GM21381 (cell line): ENCODE data around the gene PTPN7.
"Not testable (repeated sequence)": the region's sequence is repeated elsewhere in the genome, so short reads cannot be mapped to it uniquely, and the experiment has no call there.

Experiments
- ATAC-seq: cut with Tn5 transposase; IDR thresholded peaks from one replicate; pipeline ENCODE4 v1.9.1; 2021; ENCODE audit warnings: mild to moderate bottlenecking, moderate library complexity; ENCODE audit not compliant: unreplicated experiment

PTPN7 gene

DNA sequence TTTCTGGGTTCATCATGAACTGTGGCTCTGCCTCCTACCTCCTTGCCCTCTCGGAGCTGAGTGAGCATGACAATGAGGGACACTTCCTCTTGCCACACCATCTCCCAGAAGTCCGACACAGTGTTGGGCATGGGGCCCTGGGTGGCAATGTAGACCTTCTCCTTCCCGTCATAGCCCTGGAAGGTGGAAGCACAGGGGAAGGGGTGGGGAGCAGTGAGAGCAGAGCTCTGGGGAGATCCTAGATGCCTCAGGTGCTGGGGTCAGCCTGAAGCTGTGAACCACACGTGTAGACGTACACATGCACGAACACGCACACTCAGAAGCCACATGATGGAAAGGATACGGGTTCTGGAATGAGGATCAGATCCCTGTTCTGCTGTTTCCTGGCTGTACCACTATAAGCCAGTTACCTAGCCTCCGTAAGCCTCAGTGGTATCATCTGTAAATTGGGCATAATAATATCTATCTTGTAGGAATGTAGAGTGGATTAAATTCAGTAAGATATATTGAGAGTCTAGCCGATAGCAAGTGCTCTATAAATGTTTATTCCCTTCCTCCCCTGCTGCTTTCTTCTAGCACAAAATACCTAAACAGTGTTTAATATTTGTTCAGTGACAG is 6.1 kb downstream of the PTPN7 start:
- ATAC-seq: no peak

DNA sequence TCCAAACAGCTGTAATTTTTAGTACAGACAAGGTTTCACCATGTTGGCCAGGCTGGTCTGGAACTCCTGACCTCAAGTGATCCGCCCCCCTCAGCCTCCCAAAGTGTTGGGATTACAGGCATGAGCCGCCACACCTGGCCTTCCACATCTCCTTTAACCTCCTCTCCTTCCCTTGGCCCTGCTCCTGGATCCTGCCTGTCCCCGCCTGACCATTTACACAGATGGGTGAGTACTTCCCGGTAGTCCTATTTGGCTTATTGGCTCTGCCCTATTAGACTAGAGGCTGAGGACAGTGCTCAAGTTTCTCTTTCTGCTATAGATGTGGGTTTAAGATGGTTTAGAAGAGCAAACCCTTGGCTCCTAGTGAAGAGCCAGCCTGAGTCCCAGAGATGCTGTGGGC is 7.1 kb downstream of the PTPN7 start:
- ATAC-seq: no peak

DNA sequence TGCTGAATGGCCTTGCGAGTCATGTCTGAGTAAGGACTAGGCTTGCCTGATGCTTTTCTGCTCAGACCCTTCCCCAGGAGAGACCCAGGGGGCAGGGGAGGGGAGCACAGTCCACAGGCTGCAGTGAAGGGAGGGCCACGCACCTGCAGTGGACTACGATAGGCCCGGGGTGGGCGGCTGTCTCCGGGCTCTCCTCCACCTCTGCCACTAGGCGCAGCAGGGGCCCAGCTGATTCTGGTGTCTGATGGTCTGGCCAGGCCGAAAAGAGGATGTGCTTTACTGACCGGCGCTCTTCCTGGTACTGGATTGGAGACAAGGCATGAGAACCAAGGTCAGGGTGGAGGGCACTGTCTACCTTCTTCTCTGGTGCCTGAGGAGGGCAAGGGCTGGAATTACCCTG is 8.0 kb downstream of the PTPN7 start:
- no peak for ATAC-seq

DNA sequence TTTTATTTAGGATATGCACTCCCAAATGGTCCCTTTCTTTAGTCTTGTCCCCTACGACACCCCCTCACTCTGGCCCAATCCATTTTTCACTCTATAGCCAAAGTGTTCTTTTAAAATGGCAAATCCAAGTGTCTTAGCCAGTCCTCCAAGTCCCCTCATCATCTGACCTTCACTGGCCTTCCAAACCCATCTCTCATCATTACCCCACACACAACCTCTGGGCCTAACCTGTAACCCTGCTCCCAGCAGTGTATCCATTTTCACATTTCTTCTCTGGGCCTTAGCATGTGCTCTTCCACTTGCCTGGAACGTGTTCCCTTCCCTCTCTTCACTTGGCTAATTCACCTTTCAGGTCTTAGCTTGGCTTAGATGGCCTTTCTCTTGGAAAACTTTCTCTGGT is 9.4 kb downstream of the PTPN7 start:
- ATAC-seq: no peak

DNA sequence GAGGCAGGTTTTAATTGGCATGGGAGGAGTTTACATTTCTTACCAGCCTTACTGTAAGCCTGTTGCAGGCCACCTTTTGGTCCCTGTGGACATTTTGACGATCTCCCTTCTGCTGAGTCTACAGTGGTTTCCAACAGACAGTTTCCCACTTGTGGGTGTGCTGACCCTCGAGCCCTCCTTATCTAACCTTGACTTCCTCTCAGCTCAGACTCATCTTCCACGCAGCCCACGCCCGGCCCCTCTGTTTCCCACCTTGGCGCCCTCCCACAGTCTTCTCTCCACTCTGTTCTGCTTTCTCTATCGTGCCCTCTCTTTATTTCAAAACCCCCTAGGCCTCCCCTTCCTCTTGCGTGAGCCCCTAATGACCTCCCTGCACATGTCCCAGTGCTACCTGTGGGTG is 9.8 kb downstream of the PTPN7 start:
- no peak for ATAC-seq

GRCh38 chr1:202150187-202150586 is 10.2 kb downstream of the PTPN7 start:
- no peak for ATAC-seq

- ATAC-seq: no peak
Measured at GRCh38 chr1:202149566-202149965, 10.8 kb downstream of the PTPN7 start.

DNA sequence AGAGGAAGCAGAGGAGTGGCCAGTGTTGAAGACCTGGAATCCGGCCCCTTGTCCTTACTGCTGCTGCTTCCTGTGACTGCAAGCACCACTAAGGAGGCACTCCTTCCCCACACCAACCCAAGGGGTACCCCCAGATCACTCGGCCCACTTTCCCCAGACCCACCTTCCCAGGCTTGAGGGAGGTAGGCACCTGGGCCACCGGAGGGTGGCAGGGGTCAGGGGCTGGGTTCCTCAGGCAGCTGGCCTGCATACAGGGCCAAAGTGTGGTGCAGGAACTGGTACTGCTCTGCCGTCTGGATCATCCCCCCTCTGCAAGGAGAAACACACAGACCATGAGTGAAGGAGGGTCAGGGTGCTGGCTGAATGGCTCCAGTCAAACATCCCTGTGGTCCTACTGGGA is 12.0 kb downstream of the PTPN7 start:
- ATAC-seq: no peak

DNA sequence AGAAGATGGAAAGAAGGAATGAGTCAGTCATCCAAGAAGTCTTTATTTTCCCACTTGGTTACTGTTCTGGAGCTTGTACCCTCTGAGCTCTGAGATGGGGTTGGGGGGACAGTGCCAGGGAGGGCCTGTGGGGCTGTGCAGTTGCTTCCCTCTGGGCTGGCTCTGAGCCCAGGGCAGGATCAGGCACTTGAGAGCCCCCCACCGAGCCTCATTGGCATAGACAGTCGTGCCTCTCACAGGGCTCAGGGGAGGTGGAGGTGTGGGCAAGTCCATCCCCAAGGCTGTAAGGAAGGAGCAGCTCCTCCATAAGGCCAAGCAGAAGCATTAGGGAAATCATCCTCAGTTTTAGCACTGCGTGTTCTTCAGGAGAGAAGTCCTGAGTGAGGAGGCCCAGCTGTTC is 13.4 kb downstream of the PTPN7 start:
- no peak for ATAC-seq

DNA sequence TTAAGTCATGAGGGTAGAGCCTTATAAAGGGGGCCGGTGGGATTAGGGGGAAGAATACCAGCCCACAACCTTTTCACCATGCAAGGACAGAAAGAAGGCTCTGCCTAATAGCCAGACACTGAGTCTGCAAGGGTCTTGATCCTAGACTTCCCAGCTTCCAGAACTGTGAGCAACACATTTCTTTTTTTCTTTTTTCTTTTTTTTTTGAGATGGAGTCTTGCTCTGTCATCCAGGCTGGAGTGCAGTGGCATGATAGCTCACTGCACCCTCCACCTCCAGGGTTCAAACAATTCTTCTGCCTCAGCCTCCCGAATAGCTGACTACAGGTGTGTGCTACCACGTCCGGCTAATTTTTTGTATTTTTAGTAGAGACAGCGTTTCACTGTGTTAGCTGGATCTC is 14.1 kb downstream of the PTPN7 start:
- no peak for ATAC-seq

DNA sequence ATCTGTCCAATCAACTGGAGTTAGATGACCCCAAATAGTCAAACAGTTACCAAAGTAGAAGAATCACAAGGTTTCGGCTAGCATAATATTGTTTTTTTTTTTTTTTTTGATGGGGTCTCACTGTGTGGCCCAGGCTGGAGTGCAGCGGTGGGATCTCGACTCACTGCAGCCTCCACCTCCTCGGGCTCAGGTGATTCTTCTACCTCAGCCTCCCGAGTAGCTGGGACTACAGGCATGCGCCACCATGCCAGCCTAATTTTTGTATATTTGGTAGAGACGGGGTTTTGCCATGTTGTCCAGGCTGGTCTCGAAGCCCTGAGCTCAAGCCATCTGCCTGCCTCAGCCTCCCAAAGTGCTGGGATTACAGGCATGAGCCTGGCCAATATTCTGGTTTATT is 14.7 kb downstream of the PTPN7 start:
- ATAC-seq: not testable (repeated sequence)

GRCh38 chr1:202145068-202145743 is 15.2 kb downstream of the PTPN7 start:
- no peak for ATAC-seq

- peak; percentile 62 for ATAC-seq
Measured at GRCh38 chr1:202144402-202145067, 15.9 kb downstream of the PTPN7 start, which contains the start of gene ARL8A. Gene ARL8A, minus strand, starts transcription at chr1:202144737. Its CDS starts 165 bp downstream, at chr1:202144572.

- peak; percentile 39 for ATAC-seq
Measured at GRCh38 chr1:202143768-202144401, 16.5 kb downstream of the PTPN7 start.

GRCh38 chr1:202143011-202143767 is 17.2 kb downstream of the PTPN7 start:
- peak; percentile 22 for ATAC-seq

- ATAC-seq: not testable (repeated sequence)
Measured at GRCh38 chr1:202141468-202141867, 18.9 kb downstream of the PTPN7 start.

GRCh38 chr1:202140833-202141232 is 19.6 kb downstream of the PTPN7 start:
- ATAC-seq: no peak

GRCh38 chr1:202135221-202135721 is 25.1 kb downstream of the PTPN7 start:
- ATAC-seq: no peak

DNA sequence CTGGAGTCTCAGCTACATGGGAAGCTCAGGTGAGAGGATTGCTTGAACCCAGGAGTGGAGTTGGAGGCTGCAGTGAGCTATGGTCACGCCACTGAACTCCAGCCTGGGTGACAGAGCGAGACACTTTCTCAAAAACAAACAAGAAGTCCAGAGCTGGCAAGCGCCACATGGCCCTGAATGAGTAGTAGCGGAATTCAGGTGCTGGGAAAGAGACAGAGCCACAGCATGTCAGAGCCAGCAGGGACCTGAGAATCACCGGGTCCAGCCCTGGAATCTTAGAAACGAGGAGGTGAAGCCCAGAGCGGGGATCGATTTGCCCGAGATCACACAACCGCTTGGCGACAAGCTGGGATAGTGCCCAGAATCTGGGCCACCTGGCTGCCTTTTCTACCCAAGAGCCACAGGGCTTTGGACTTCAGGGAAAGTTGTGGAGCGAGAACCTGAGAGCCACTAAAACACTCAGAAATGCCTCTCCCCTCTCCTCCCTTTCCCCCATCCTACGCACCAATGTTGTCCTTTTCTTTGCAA is 25.7 kb downstream of the PTPN7 start:
- ATAC-seq: no peak

DNA sequence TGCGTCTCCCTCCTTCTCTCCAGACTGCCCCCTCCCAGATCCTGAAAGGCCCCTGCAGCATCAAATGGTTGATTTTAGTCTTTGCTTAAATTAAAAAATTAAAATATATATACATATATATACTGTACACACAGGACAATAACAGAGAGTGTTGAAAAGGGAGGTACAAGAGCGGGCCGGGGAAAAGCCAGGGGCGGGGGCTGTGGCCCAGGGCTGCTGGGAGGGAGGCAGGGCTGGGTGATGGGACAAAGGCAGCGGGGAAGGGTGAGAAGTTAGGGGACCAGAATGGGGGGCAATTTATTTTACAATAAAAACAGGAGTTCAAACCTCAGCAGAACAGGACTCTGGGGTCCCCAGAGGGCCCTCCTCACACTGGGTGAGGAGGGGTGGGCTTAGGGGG is 26.4 kb downstream of the PTPN7 start:
- no peak for ATAC-seq

GRCh38 chr1:202133496-202133895 is 26.9 kb downstream of the PTPN7 start:
- no peak for ATAC-seq
